HL-60 (cell line): ENCODE results near the gene PLEKHG4B.

Experiments
- CTCF ChIP-seq: IDR thresholded peaks from one replicate; pipeline ENCODE4 v1.5.1; 2011; ENCODE audit warnings: low read length, control low read depth, inconsistent platforms; ENCODE audit not compliant: insufficient read depth
- GABPA ChIP-seq: IDR thresholded peaks from 2 replicates; pipeline ENCODE4 v1.6.1; 2012; ENCODE audit warnings: low read depth
- POLR2AphosphoS5 ChIP-seq: IDR thresholded peaks from 2 replicates; pipeline ENCODE4 v1.6.1; 2012; ENCODE audit warnings: low read depth
- REST ChIP-seq: IDR thresholded peaks from 2 replicates; pipeline ENCODE4 v1.6.1; 2012; ENCODE audit warnings: low read depth; ENCODE audit not compliant: insufficient replicate concordance
- SPI1 ChIP-seq: IDR thresholded peaks from 2 replicates; pipeline ENCODE4 v1.6.1; 2012; ENCODE audit warnings: low read depth, mild to moderate bottlenecking, borderline replicate concordance

DNA sequence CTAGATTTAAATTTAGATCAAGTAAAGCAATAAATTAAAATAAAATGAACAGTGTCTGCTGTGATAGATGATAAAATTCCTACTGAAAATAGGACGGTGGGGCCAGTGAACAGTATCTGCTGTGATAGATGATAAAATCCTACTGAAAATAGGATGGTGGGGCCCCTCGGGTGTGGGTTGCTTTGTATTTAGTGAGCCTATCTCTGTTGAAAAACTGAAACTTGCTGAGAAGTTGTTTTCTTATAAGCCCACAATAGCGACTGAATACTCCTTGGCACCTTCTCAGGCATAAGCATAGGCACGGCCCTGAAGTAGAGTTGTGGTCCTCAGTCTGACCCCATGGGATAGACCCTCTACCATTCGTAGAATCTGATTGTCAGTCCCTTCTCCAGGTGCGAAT lies 131.8 kb downstream of the PLEKHG4B start:
- no peak for TF ChIP-seq CTCF
- TF ChIP-seq REST: no peak
- TF ChIP-seq POLR2AphosphoS5: no peak
- TF ChIP-seq SPI1: no peak
- no peak for TF ChIP-seq GABPA
